ENCODE measurements around the gene MAB21L2.

Gene MAB21L2

GRCh38 chr4:150600812-150601445 lies 19.0 kb downstream of the MAB21L2 start:
- no peak for DNase-seq (ENCODE audit: low read depth, low spot score)

GRCh38 chr4:150609131-150609530 lies 27.2 kb downstream of the MAB21L2 start:
- DNase-seq (ENCODE audit: low read depth, low spot score) = no peak

- DNase-seq (ENCODE audit: low read depth, low spot score) = no peak
Measured at GRCh38 chr4:150619042-150619441, 37.1 kb downstream of the MAB21L2 start.

- DNase-seq (ENCODE audit: low read depth, low spot score) = no peak
Measured at GRCh38 chr4:150624055-150624454, 42.1 kb downstream of the MAB21L2 start.

- DNase-seq (ENCODE audit: low read depth, low spot score) = no peak
Measured at GRCh38 chr4:150625033-150625432, 43.1 kb downstream of the MAB21L2 start.

GRCh38 chr4:150628073-150628472 lies 46.1 kb downstream of the MAB21L2 start:
- no peak for DNase-seq (ENCODE audit: low read depth, low spot score)

GRCh38 chr4:150632639-150633038 lies 50.7 kb downstream of the MAB21L2 start:
- DNase-seq (ENCODE audit: low read depth, low spot score) = no peak

Data from astrocyte of the hippocampus (primary cell).